HEK293 (cell line): ENCODE results near the gene TAP2.
A peak's percentile ranks its signal among the peaks of the same experiment; 100 is the strongest.

Experiments used
- CTCF ChIA-PET: fragments of 350-600 bp; formaldehyde crosslinking; extraction: SDS; loops from one replicate; lab custom pipeline; 2021; ENCODE audit warnings: antibody characterized with exemption; lab: Yijun Ruan, JAX
- POLR2A ChIA-PET: fragments of 300-600 bp; formaldehyde crosslinking; extraction: SDS; loops from one replicate; lab custom pipeline; 2020; ENCODE audit warnings: antibody characterized with exemption, inconsistent platforms; lab: Yijun Ruan, JAX
- H3K27ac ChIP-seq: fragments of 200-500 bp; sonication (Bioruptor generic); 2 replicates; pipeline ENCODE4 v1.5.1; 2014; ENCODE audit warnings: low read depth, low read length, control low read depth, inconsistent platforms; ENCODE audit errors: extremely low read depth
- H3K36me3 ChIP-seq, 2 experiments: fragments of 200-500 bp in 1 of 2; sonication (Bioruptor generic) in 1 of 2; 1 replicate in 1 of 2; 2 replicates in 1 of 2; pipeline ENCODE4 v1.5.1; 2014 to 2017; ENCODE audit warnings: inconsistent platforms in 2 of 2, low read length in 2 of 2; ENCODE audit not compliant: control insufficient read depth in 2 of 2, insufficient read depth in 1 of 2
- H3K4me1 ChIP-seq: fragments of 200-500 bp; sonication (Bioruptor generic); 2 replicates; pipeline ENCODE4 v1.5.1; 2014; ENCODE audit warnings: mild to moderate bottlenecking, low read length, inconsistent platforms; ENCODE audit not compliant: control insufficient read depth, insufficient read depth
- H3K4me3 ChIP-seq: 2 replicates; pipeline ENCODE4 v1.5.1; 2011; ENCODE audit warnings: low read depth, mild to moderate bottlenecking, control low read depth, low read length, moderate library complexity
- H3K9me3 ChIP-seq: fragments of 200-500 bp; sonication (Bioruptor generic); 2 replicates; pipeline ENCODE4 v1.5.1; 2014; ENCODE audit warnings: low read depth, low read length, inconsistent platforms; ENCODE audit not compliant: control insufficient read depth, insufficient read depth
- BCL11B ChIP-seq: fragments of 450-650 bp; formaldehyde crosslinking; IDR thresholded peaks from 2 replicates; pipeline ENCODE4 v1.5.1; 2016; ENCODE audit warnings: low read depth, missing biosample characterization, missing genetic modification characterization
- GLI4 ChIP-seq: fragments of 450-650 bp; formaldehyde crosslinking; IDR thresholded peaks from 2 replicates; pipeline ENCODE4 v1.5.1; 2016; ENCODE audit warnings: missing biosample characterization, missing genetic modification characterization
- GLIS2 ChIP-seq: fragments of 450-650 bp; formaldehyde crosslinking; IDR thresholded peaks from 2 replicates; pipeline ENCODE4 v1.5.1; 2016; ENCODE audit warnings: missing biosample characterization, missing genetic modification characterization
- KLF1 ChIP-seq: fragments of 450-650 bp; formaldehyde crosslinking; IDR thresholded peaks from 2 replicates; pipeline ENCODE4 v1.5.1; 2016; ENCODE audit warnings: missing biosample characterization, missing genetic modification characterization
- PATZ1 ChIP-seq: fragments of 450-650 bp; formaldehyde crosslinking; IDR thresholded peaks from 2 replicates; pipeline ENCODE4 v1.5.1; 2016; ENCODE audit warnings: missing biosample characterization, missing genetic modification characterization
- ZNF169 ChIP-seq: fragments of 450-650 bp; formaldehyde crosslinking; IDR thresholded peaks from 2 replicates; pipeline ENCODE4 v1.5.1; 2016; ENCODE audit warnings: missing biosample characterization, missing genetic modification characterization
- ZNF18 ChIP-seq: fragments of 450-650 bp; formaldehyde crosslinking; IDR thresholded peaks from 2 replicates; pipeline ENCODE4 v1.5.1; 2016; ENCODE audit warnings: missing biosample characterization, missing genetic modification characterization
- ZNF645 ChIP-seq: fragments of 450-650 bp; formaldehyde crosslinking; IDR thresholded peaks from 2 replicates; pipeline ENCODE4; 2016; ENCODE audit warnings: missing biosample characterization, missing genetic modification characterization
- ZXDB ChIP-seq: fragments of 450-650 bp; formaldehyde crosslinking; IDR thresholded peaks from 2 replicates; pipeline ENCODE4 v1.5.1; 2016; ENCODE audit warnings: missing biosample characterization, missing genetic modification characterization
- TF ChIP-seq, protein P1 (sequence below): fragments of 450-650 bp; formaldehyde crosslinking; IDR thresholded peaks from 2 replicates; pipeline ENCODE4 v1.5.1; 2016; ENCODE audit warnings: missing biosample characterization, missing genetic modification characterization, borderline replicate concordance
- TF ChIP-seq, protein P2 (sequence below): fragments of 450-650 bp; formaldehyde crosslinking; IDR thresholded peaks from 2 replicates; pipeline ENCODE4 v1.5.1; 2016; ENCODE audit warnings: missing biosample characterization, missing genetic modification characterization

Gene TAP2

DNA sequence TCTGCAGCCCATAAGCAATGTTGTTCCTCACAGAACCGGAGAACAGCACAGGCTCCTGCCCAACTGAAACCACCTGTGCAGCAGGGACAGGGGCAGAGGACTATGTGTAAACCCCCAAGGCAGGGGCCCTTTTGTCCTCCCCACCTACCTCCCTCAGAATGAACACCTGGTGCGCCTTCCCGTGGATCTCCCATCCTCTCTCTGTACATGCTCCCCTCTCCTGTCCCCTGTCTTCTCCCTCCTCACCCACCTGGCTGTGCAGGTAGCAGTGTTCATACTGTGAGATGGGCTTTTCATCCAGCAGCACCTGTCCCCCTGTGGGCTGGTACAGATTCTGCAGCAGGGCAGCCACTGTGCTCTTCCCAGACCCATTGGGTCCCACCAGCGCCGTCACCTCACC lies 8.5 kb downstream of the TAP2 start (continued):
- TF ChIP-seq, protein P1, sequence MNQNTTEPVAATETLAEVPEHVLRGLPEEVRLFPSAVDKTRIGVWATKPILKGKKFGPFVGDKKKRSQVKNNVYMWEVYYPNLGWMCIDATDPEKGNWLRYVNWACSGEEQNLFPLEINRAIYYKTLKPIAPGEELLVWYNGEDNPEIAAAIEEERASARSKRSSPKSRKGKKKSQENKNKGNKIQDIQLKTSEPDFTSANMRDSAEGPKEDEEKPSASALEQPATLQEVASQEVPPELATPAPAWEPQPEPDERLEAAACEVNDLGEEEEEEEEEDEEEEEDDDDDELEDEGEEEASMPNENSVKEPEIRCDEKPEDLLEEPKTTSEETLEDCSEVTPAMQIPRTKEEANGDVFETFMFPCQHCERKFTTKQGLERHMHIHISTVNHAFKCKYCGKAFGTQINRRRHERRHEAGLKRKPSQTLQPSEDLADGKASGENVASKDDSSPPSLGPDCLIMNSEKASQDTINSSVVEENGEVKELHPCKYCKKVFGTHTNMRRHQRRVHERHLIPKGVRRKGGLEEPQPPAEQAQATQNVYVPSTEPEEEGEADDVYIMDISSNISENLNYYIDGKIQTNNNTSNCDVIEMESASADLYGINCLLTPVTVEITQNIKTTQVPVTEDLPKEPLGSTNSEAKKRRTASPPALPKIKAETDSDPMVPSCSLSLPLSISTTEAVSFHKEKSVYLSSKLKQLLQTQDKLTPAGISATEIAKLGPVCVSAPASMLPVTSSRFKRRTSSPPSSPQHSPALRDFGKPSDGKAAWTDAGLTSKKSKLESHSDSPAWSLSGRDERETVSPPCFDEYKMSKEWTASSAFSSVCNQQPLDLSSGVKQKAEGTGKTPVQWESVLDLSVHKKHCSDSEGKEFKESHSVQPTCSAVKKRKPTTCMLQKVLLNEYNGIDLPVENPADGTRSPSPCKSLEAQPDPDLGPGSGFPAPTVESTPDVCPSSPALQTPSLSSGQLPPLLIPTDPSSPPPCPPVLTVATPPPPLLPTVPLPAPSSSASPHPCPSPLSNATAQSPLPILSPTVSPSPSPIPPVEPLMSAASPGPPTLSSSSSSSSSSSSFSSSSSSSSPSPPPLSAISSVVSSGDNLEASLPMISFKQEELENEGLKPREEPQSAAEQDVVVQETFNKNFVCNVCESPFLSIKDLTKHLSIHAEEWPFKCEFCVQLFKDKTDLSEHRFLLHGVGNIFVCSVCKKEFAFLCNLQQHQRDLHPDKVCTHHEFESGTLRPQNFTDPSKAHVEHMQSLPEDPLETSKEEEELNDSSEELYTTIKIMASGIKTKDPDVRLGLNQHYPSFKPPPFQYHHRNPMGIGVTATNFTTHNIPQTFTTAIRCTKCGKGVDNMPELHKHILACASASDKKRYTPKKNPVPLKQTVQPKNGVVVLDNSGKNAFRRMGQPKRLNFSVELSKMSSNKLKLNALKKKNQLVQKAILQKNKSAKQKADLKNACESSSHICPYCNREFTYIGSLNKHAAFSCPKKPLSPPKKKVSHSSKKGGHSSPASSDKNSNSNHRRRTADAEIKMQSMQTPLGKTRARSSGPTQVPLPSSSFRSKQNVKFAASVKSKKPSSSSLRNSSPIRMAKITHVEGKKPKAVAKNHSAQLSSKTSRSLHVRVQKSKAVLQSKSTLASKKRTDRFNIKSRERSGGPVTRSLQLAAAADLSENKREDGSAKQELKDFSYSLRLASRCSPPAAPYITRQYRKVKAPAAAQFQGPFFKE, result no peak
- TF ChIP-seq GLI4 (tag by site-specific recombination), result no peak

DNA sequence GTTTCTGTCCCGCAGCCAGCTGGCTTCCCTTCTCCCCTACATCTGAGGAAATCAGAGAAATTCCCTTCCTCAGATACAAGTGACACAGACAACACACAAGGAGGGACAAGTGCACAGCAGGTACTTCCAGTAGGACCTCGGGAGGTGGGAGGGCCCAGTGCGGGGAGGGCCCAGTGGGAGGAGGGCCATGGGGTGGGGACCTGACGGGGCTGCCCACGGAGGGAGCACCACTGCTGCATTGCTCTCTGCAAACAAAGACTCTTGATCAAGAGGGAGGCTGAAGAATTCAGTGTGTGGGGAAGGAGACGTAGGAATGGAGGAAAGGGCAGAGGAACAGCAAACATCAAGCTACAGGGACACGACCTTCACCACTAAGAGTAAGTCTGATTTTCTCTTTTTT lies 9.0 kb downstream of the TAP2 start:
- TF ChIP-seq KLF1 (peak; percentile 40; the same call in 1 of the 2 replicates), ZNF645 (tag by site-specific recombination) (no peak)
- H3K4me1 ChIP-seq, result no peaks in the 10 kb centered on the region
- CTCF ChIA-PET, result interaction anchor here (0.8 to 6.9 kb wide), 3 partner anchors 9 to 40 kb away, joined by 4 to 116 read pairs (median 6); partner anchors contain the start of gene TAP2
- H3K36me3 ChIP-seq, result peaks cover 3 to 51% of the 10 kb centered on the region in 2 experiments; a peak in 2 of 3 replicates
- no peak overlapping the region for H3K27ac ChIP-seq
- no peak overlapping the region for H3K4me3 ChIP-seq
- no peaks in the 10 kb centered on the region for H3K9me3 ChIP-seq
- POLR2A ChIA-PET, result no interaction called here

- H3K4me3 ChIP-seq, result no peak overlapping the region
- CTCF ChIA-PET, result interaction anchor here (0.6 to 9.2 kb wide), 11 partner anchors 13 to 195 kb away, joined by 3 to 116 read pairs (median 8); partner anchors contain the start of genes HLA-DMA and TAP2
- TF ChIP-seq ZNF169 (tag by site-specific recombination), result no peak
- TF ChIP-seq PATZ1, result no peak
- TF ChIP-seq ZNF18 (tag by site-specific recombination), result no peak
- no peak for TF ChIP-seq GLIS2 (tag by site-specific recombination)
- TF ChIP-seq BCL11B (tag by site-specific recombination), result no peak
- TF ChIP-seq ZXDB (tag by site-specific recombination), result no peak
- TF ChIP-seq, protein P2, sequence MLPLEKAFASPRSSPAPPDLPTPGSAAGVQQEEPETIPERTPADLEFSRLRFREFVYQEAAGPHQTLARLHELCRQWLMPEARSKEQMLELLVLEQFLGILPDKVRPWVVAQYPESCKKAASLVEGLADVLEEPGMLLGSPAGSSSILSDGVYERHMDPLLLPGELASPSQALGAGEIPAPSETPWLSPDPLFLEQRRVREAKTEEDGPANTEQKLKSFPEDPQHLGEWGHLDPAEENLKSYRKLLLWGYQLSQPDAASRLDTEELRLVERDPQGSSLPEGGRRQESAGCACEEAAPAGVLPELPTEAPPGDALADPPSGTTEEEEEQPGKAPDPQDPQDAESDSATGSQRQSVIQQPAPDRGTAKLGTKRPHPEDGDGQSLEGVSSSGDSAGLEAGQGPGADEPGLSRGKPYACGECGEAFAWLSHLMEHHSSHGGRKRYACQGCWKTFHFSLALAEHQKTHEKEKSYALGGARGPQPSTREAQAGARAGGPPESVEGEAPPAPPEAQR, result no peak
- H3K27ac ChIP-seq, result no peak overlapping the region
- peaks cover 3 to 40% of the 10 kb centered on the region in 2 experiments; a peak in 2 of 3 replicates for H3K36me3 ChIP-seq
- POLR2A ChIA-PET, result interaction anchor here (1.9 kb wide), 1 partner anchor 12 kb away, joined by 13 read pairs; the partner anchor contains the start of gene TAP2
- H3K9me3 ChIP-seq, result no peaks in the 10 kb centered on the region
- H3K4me1 ChIP-seq, result no peaks in the 10 kb centered on the region
Observed at GRCh38 chr6:32827025-32827424, 11.5 kb downstream of the TAP2 start.
